Measurements from ENCODE around the gene BACE2.

- TF ChIP-seq CHD4 (IDR thresholded peaks at IDR 0.05; ENCODE audit: borderline replicate concordance) (no peak), CHD2 (IDR thresholded peaks at IDR 0.05; ENCODE audit: low read length, partially characterized antibody) (no peak), USF2 (IDR thresholded peaks at IDR 0.05) (no peak), EHMT2 (IDR thresholded peaks at IDR 0.05; ENCODE audit: low read depth) (no peak), EP300 (IDR thresholded peaks at IDR 0.05) (no peak), TP53 (CRISPR knock-in tag; IDR thresholded peaks at IDR 0.05) (no peak), ZNF302 (CRISPR knock-in tag; IDR thresholded peaks at IDR 0.05) (no peak), POLR2A (IDR thresholded peaks at IDR 0.05; ENCODE audit: low read length) (no peak), SMC3 (IDR thresholded peaks at IDR 0.05) (no peak), EHF (CRISPR knock-in tag; IDR thresholded peaks at IDR 0.05) (no peak)
- TF ChIP-seq, protein P1, sequence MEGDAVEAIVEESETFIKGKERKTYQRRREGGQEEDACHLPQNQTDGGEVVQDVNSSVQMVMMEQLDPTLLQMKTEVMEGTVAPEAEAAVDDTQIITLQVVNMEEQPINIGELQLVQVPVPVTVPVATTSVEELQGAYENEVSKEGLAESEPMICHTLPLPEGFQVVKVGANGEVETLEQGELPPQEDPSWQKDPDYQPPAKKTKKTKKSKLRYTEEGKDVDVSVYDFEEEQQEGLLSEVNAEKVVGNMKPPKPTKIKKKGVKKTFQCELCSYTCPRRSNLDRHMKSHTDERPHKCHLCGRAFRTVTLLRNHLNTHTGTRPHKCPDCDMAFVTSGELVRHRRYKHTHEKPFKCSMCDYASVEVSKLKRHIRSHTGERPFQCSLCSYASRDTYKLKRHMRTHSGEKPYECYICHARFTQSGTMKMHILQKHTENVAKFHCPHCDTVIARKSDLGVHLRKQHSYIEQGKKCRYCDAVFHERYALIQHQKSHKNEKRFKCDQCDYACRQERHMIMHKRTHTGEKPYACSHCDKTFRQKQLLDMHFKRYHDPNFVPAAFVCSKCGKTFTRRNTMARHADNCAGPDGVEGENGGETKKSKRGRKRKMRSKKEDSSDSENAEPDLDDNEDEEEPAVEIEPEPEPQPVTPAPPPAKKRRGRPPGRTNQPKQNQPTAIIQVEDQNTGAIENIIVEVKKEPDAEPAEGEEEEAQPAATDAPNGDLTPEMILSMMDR (IDR thresholded peaks at IDR 0.05): no peak
- TF ChIP-seq, protein P2, sequence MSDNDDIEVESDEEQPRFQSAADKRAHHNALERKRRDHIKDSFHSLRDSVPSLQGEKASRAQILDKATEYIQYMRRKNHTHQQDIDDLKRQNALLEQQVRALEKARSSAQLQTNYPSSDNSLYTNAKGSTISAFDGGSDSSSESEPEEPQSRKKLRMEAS (IDR thresholded peaks at IDR 0.05): no peak
These were observed 43.2 kb upstream of the BACE2 start for GRCh38 chr21:41124641-41125201.
